HG03039 (cell line): ENCODE results near the gene CREB5.

Source experiments
- ATAC-seq: cut with Tn5 transposase; IDR thresholded peaks from one replicate; pipeline ENCODE4 v1.9.1; 2021; ENCODE audit warnings: mild to moderate bottlenecking, moderate library complexity; ENCODE audit not compliant: unreplicated experiment

The CREB5 gene

GRCh38 chr7:28571405-28571804 is 159.1 kb downstream of the CREB5 start:
- ATAC-seq = no peak

- ATAC-seq = no peak
Measured at GRCh38 chr7:28572321-28573058, 160.2 kb downstream of the CREB5 start.

GRCh38 chr7:28573059-28573553 is 160.8 kb downstream of the CREB5 start:
- no peak for ATAC-seq

- ATAC-seq = no peak
Measured at GRCh38 chr7:28573651-28574301, 161.5 kb downstream of the CREB5 start.

- no peak for ATAC-seq
Measured at GRCh38 chr7:28575241-28575643, 162.9 kb downstream of the CREB5 start.

- no peak for ATAC-seq
Measured at GRCh38 chr7:28576656-28577055, 164.3 kb downstream of the CREB5 start.

GRCh38 chr7:28579571-28579970 is 167.3 kb downstream of the CREB5 start:
- ATAC-seq = no peak

- no peak for ATAC-seq
Measured at GRCh38 chr7:28580665-28581064, 168.3 kb downstream of the CREB5 start.

- no peak for ATAC-seq
Measured at GRCh38 chr7:28581351-28581750, 169.0 kb downstream of the CREB5 start.

- ATAC-seq = no peak
Measured at GRCh38 chr7:28582226-28582625, 169.9 kb downstream of the CREB5 start.

- ATAC-seq = no peak
Measured at GRCh38 chr7:28584235-28584634, 171.9 kb downstream of the CREB5 start.

- ATAC-seq = no peak
Measured at GRCh38 chr7:28586736-28587135, 174.4 kb downstream of the CREB5 start.

- ATAC-seq = no peak
Measured at GRCh38 chr7:28587211-28587610, 174.9 kb downstream of the CREB5 start.

- ATAC-seq = no peak
Measured at GRCh38 chr7:28588602-28589001, 176.3 kb downstream of the CREB5 start.

- ATAC-seq = no peak
Measured at GRCh38 chr7:28591041-28591674, 178.8 kb downstream of the CREB5 start.

- no peak for ATAC-seq
Measured at GRCh38 chr7:28591725-28592349, 179.5 kb downstream of the CREB5 start.

GRCh38 chr7:28592861-28593260 is 180.5 kb downstream of the CREB5 start:
- no peak for ATAC-seq

- no peak for ATAC-seq
Measured at GRCh38 chr7:28595076-28595475, 182.8 kb downstream of the CREB5 start.

GRCh38 chr7:28595801-28596200 is 183.5 kb downstream of the CREB5 start:
- ATAC-seq = no peak

GRCh38 chr7:28596245-28596935 is 184.1 kb downstream of the CREB5 start:
- no peak for ATAC-seq

- ATAC-seq = no peak
Measured at GRCh38 chr7:28597284-28597683, 185.0 kb downstream of the CREB5 start.
